Spleen (tissue), 13 donors: Measurements from ENCODE around the gene GSN. TPM values are rescaled to one million over a fixed set of nuclear protein-coding genes. Genes with fewer than 3 reads are reported as not detected.

Experiments used
- DNase-seq: peaks from one replicate; pipeline ENCODE4 v3.0.0-alpha.2; 2020
- H3K27ac ChIP-seq, 8 donors: fragments of 200-600 bp; sonication (generic) in 7 of 8; 1 replicate in 4 of 8; 2 replicates in 4 of 8; pipeline versions ENCODE4 v1.5.0 to v1.8.0; 2016 to 2021; ENCODE audit warnings: inconsistent platforms in 4 of 8, mild to moderate bottlenecking in 4 of 8, moderate library complexity in 1 of 8
- H3K27me3 ChIP-seq, 7 donors: fragments of 200-600 bp; sonication (generic) in 6 of 7; replicated peaks in 1 of 7; 1 replicate in 4 of 7; 2 replicates in 3 of 7; pipeline versions ENCODE4 v1.5.0 to v1.8.0; 2016 to 2021; ENCODE audit warnings: inconsistent platforms in 3 of 7, mild to moderate bottlenecking in 1 of 7
- H3K36me3 ChIP-seq, 6 donors: fragments of 200-600 bp; sonication (generic) in 5 of 6; 1 replicate in 4 of 6; 2 replicates in 2 of 6; pipeline versions ENCODE4 v1.5.0 to v1.8.0; 2016 to 2021; ENCODE audit warnings: inconsistent platforms in 2 of 6
- H3K4me1 ChIP-seq, 6 donors: fragments of 200-600 bp; sonication (generic) in 5 of 6; 1 replicate in 3 of 6; 2 replicates in 3 of 6; pipeline versions ENCODE4 v1.5.0 to v1.8.0; 2016 to 2021; ENCODE audit warnings: inconsistent platforms in 3 of 6
- H3K4me3 ChIP-seq, 8 donors: fragments of 200-600 bp; sonication (generic) in 7 of 8; 1 replicate in 4 of 8; 2 replicates in 4 of 8; pipeline versions ENCODE4 v1.5.0 to v1.8.0; 2016 to 2021; ENCODE audit warnings: inconsistent platforms in 4 of 8, mild to moderate bottlenecking in 4 of 8, moderate library complexity in 2 of 8
- H3K9me3 ChIP-seq, 8 donors: fragments of 200-600 bp; sonication (generic) in 7 of 8; 1 replicate in 4 of 8; 2 replicates in 4 of 8; pipeline versions ENCODE4 v1.5.0 to v1.8.0; 2016 to 2021; ENCODE audit warnings: inconsistent platforms in 4 of 8
- POLR2A ChIP-seq, 3 donors: fragments of 450-650 bp; IDR thresholded peaks; one replicate each; pipeline ENCODE4 v1.5.1; 2017; ENCODE audit warnings: antibody characterized with exemption in 3 of 3, mild to moderate bottlenecking in 1 of 3
- POLR2AphosphoS5 ChIP-seq, 3 donors: sonication (generic); formaldehyde crosslinking; IDR thresholded peaks; one replicate each; pipeline ENCODE4 v1.5.1; 2017; ENCODE audit warnings: antibody characterized with exemption in 3 of 3
- WGBS, 5 donors: extraction: QIAGEN DNeasy Blood & Tissue Kit in 3 of 5; methylation state at CpG; one replicate each; pipeline versions ENCODE4 v1.1.5 to v1.1.7; 2013 to 2018; 5-methylcytosine and 5-hydroxymethylcytosine counted together
- intact Hi-C: fragments of 100-400 bp; cut with DNase I; formaldehyde crosslinking; loops from one replicate; pipeline ENCODE4 v1.15.0; 2023; ENCODE audit warnings: low total_unique reads
- long read RNA-seq, 2 donors: transcript quantifications; one replicate each; lab custom pipeline, GENCODE V29; 2026
- polyA plus RNA-seq, 3 donors: library from polyadenylated mRNA; stranded (reverse); fragments of 200-250 nt; gene quantifications; one replicate each; pipeline ENCODE4 v1.2.1, GENCODE V29; 2013
- total RNA-seq, 7 donors: library from RNA; depleted of rRNA in 3 of 7; stranded (reverse); fragments of >200 nt in 3 of 7; fragmentation: NEBNext Ultra II Directional in 4 of 7; extraction: Animal tissue kit (Norgen Biotek cat#: 25700) in 4 of 7; gene quantifications; one replicate each; pipeline versions ENCODE4 v1.1.0 to v1.2.1, GENCODE V29; 2016 to 2021
- TF ChIP-seq, protein P1 (sequence below), 11 experiments: fragments of 200-600 bp in 7 of 11; fragments of 450-650 bp in 4 of 11; sonication (generic) in 4 of 11; IDR thresholded peaks in 8 of 11; conservative IDR thresholded peaks in 3 of 11; 1 replicate in 7 of 11; 2 replicates in 4 of 11; pipeline versions ENCODE4 v1.4.0 to v1.8.0; 2016 to 2021; ENCODE audit warnings: antibody characterized with exemption in 11 of 11, inconsistent platforms in 4 of 11, mild to moderate bottlenecking in 1 of 11
- donor health status: healthy with polysubstance abuse.
- donor health status: DM: no; HTN: no; CAD: no; lungs with moderate emphysema.
- donor health status: DM: no; HTN: no; CAD: no.
- donor health status: Bipolar disorder and iron deficiency.
- donor health status: healthy.
- donor health status: DM: no; HTN: no; CAD: no.
- donor health status: DM: yes; HTN: yes; CAD: no.

GSN gene
- total RNA-seq (100 to 1,000 TPM; 165 to 432 (median 263) TPM), polyA plus RNA-seq (100 to 1,000 TPM; 115 to 252 (median 122) TPM)
- long read RNA-seq, donor 1, transcript GSN-204 (17 exons, 2,657 nt), result major isoform, 18 of 133 reads
- long read RNA-seq, donor 1, partial matches to known transcripts, result 97 of 133 reads
- long read RNA-seq, donor 1, other reads (novel, unspliced or antisense), result 10 of 133 reads
- long read RNA-seq, donor 2, transcript GSN-204 (17 exons, 2,657 nt), result major isoform, 18 of 37 reads
- long read RNA-seq, donor 2, partial matches to known transcripts, result 7 of 37 reads
- long read RNA-seq, donor 2, other reads (novel, unspliced or antisense), result 7 of 37 reads

DNA sequence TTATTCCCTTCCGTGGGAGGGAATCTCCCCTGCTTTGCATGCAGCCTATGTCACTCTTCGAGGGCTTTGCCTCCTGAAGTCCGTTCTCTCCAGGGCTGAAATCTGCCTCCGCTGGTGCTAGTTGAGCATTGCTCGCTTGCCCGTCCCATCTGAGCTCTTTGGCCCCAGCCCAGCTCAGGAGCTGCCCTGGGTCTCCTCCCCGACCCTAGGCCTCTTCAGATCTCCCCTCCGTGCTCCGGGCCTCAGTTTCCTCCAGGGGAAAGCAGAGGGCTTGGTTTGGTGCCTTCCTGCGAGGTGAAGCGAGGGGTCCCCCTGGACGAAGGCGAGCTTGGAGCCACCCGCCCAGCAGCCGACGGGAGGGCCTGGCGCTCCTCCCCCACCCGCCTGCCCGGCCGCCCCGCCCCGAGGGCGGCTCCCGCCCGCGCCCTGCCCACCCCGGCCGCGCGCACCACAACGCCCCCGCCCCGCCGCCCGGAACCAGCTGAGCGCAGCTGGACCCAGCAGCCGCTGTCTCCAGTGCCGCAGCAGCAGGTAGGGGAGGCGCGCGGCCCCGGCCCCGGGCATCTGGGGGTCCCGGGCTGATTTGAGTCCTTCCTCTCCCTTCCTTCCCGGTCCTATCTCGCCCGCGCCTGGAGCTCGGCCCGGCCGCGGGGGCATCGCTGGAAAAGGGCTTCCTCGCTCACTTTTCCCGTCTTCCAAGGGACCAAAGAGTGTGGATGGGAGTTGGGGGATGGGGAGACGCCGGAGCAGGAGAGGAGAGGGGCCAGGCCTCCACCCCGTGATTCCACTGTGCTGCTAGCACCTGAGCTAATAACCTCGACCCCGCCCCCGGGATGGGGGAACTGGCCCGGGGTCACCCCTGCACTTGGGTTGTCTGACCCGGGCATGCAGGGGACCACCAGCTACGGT is at the start of gene GSN:
GSN (plus strand) TSS at position 474 of the 909 bp plus-strand sequence. CDS start 33,810 bp downstream, outside the sequence.
- H3K27ac ChIP-seq, result peak within 1 kb of the TSS; percentile 53 to 95 (median 88)
- peak; percentile 96 for DNase-seq
- WGBS, 5 donors, result 3 to 7% (median 4%) methylated on average over 40 to 64 of the region's 64 CpGs
- peaks cover 30 to 67% (median 50%) of the 10 kb centered on the region in 6 donors for H3K4me1 ChIP-seq
- no peaks in the 10 kb centered on the region for H3K36me3 ChIP-seq
- intact Hi-C loops, result loop anchor here (10.0 kb wide), 1 partner anchor 53 kb away; no protein-coding TSS in a partner anchor
- no peaks in the 10 kb centered on the region for H3K27me3 ChIP-seq
- H3K9me3 ChIP-seq, result no peaks in the 10 kb centered on the region
- peak within 1 kb of the TSS; percentile 42 to 85 (median 76) for H3K4me3 ChIP-seq
- TF ChIP-seq POLR2AphosphoS5 (IDR thresholded peaks at IDR 0.05), result peak; percentile 58 to 88 (median 84)
- TF ChIP-seq, protein P1, sequence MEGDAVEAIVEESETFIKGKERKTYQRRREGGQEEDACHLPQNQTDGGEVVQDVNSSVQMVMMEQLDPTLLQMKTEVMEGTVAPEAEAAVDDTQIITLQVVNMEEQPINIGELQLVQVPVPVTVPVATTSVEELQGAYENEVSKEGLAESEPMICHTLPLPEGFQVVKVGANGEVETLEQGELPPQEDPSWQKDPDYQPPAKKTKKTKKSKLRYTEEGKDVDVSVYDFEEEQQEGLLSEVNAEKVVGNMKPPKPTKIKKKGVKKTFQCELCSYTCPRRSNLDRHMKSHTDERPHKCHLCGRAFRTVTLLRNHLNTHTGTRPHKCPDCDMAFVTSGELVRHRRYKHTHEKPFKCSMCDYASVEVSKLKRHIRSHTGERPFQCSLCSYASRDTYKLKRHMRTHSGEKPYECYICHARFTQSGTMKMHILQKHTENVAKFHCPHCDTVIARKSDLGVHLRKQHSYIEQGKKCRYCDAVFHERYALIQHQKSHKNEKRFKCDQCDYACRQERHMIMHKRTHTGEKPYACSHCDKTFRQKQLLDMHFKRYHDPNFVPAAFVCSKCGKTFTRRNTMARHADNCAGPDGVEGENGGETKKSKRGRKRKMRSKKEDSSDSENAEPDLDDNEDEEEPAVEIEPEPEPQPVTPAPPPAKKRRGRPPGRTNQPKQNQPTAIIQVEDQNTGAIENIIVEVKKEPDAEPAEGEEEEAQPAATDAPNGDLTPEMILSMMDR (IDR thresholded peaks at IDR 0.05 in 8 of 11, conservative IDR thresholded peaks at IDR 0.05 in 3 of 11), result no peak
- TF ChIP-seq POLR2A (IDR thresholded peaks at IDR 0.05), result no peak

DNA sequence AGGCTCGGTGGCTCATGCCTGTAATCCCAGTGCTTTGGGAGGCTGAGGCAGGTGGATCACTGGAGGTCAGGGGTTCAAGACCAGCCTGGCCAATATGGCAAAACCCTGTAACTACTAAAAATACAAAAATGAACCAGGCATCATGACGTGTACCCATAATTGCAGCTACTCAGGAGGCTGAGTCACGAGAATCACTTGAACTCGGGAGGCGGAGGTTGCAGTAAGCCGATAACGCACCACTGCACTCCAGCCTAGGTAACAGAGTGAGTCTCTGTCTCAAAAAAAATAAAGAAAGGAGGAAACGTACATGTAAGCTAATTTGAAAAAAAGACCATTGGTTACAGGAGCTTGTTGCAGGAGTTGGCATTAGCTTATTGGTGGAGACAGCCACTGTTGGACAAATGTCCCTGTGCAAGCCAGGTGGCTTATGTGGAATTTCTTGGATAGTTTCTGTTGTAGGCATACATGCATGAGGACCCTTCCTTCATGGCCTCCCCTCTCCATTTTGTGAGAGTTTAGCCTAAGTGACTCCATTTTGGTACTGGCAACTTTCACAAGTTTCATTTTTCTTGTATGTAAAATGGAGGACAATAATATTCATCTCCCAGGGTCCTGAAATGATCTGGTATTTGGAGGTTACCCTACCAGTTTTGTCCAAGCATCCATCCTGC is 49.5 kb upstream of the GSN start:
- H3K4me1 ChIP-seq, result peaks cover 0 to 33% (median 7%) of the 10 kb centered on the region in 6 donors
- TF ChIP-seq POLR2AphosphoS5 (IDR thresholded peaks at IDR 0.05) (no peak), POLR2A (IDR thresholded peaks at IDR 0.05) (no peak)
- TF ChIP-seq, protein P1 (IDR thresholded peaks at IDR 0.05 in 8 of 11, conservative IDR thresholded peaks at IDR 0.05 in 3 of 11), result no peak
- H3K27ac ChIP-seq, result no peak overlapping the region
- no peaks in the 10 kb centered on the region for H3K9me3 ChIP-seq
- intact Hi-C loops, result loop anchor here (10.0 kb wide), 1 partner anchor 46 kb away; the partner anchor contains the start of gene GSN
- H3K36me3 ChIP-seq, result peaks cover 0 to 15% (median 0%) of the 10 kb centered on the region in 6 donors
- 83 to 94% (median 88%) methylated on average over 8 of the region's 8 CpGs for WGBS, 5 donors
- H3K4me3 ChIP-seq, result no peak overlapping the region
- no peaks in the 10 kb centered on the region for H3K27me3 ChIP-seq
- no peak for DNase-seq

DNA sequence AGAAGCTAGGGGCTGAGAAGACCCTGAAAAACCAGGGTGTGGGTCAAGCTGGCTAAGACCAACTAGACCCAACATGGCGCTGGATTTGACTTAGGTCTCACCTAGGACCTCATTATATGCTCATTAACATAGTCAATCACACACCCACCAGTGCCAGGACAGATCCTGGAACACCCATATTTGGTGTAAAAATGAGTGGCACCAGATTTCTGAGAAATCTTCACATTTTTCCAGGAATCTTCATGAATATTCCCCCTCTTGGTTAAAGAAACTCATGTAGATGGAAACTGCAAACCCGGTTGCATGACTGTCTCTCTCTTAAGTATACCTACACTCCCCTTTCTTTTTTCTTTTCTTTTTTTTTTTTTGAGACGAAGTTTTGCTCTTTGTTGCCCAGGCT is 48.4 kb upstream of the GSN start:
- peaks cover 0 to 15% (median 0%) of the 10 kb centered on the region in 6 donors for H3K36me3 ChIP-seq
- H3K4me1 ChIP-seq, result peaks cover 0 to 31% (median 7%) of the 10 kb centered on the region in 6 donors
- no peak for DNase-seq
- no peak overlapping the region for H3K4me3 ChIP-seq
- no peak for TF ChIP-seq POLR2AphosphoS5 (IDR thresholded peaks at IDR 0.05)
- no peak for TF ChIP-seq POLR2A (IDR thresholded peaks at IDR 0.05)
- no peak overlapping the region for H3K27ac ChIP-seq
- intact Hi-C loops, result loop anchor here (10.0 kb wide), 1 partner anchor 45 kb away; the partner anchor contains the start of gene GSN
- H3K9me3 ChIP-seq, result no peaks in the 10 kb centered on the region
- WGBS, 5 donors, result 83 to 94% (median 94%) methylated on average over 3 of the region's 3 CpGs
- H3K27me3 ChIP-seq, result no peaks in the 10 kb centered on the region

DNA sequence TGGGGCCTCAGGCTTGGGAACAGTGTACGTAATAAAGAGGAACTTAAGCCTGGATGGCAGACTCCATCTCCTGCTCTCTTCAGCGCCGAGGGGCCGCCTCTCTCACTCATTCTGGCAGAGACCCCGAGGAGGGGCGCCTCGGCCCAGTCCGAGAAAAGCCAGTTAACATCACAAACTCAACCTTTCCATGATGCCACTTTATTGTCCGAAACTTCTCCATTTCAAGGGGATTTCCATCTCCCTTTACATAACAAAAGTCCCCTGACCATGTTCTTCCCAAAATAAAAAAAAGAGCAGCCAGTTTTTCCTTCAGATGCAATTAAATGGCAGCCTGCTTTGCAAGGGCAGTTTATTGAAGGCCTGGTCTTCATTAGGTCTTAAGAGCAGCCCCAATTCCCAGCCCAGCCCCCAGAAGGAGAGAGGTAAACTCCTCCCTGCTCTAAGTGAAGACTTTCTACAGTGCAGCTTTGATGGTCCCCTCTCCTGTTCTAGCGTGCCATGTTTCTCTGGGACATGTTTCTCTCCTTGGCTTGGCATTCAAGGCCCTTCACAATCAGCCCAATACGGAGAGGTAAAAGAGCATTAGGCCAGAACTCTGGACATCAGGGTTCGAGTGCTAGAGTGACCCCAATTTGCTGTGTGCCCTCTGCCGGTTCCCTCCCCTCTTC is 46.8 kb upstream of the GSN start:
- Histone ChIP-seq H3K27ac (no peak overlapping the region), H3K9me3 (no peaks in the 10 kb centered on the region), H3K36me3 (peaks cover 0 to 9% (median 0%) of the 10 kb centered on the region in 6 donors), H3K4me3 (no peak overlapping the region), H3K27me3 (no peaks in the 10 kb centered on the region), H3K4me1 (peaks cover 0 to 28% (median 7%) of the 10 kb centered on the region in 6 donors)
- TF ChIP-seq POLR2AphosphoS5 (IDR thresholded peaks at IDR 0.05) (no peak), POLR2A (IDR thresholded peaks at IDR 0.05) (no peak)
- TF ChIP-seq, protein P1 (IDR thresholded peaks at IDR 0.05 in 8 of 11, conservative IDR thresholded peaks at IDR 0.05 in 3 of 11), result no peak
- intact Hi-C loops, result no loop called here
- no peak for DNase-seq
- WGBS, 5 donors, result 53 to 72% (median 65%) methylated on average over 13 of the region's 13 CpGs
